NB4 (cell line): ENCODE data around the gene CXXC5.
A peak's percentile ranks its signal among the peaks of the same experiment; 100 is the strongest.

Experiments used
- DNase-seq: peaks from one replicate; pipeline ENCODE4 v3.0.0; 2010; ENCODE audit warnings: low read depth
- H3K4me3 ChIP-seq: one replicate; pipeline ENCODE4 v1.5.1; 2011; ENCODE audit warnings: mild to moderate bottlenecking, low read depth, low read length, moderate library complexity
- CTCF ChIP-seq: IDR thresholded peaks from one replicate; pipeline ENCODE4 v1.5.1; 2012; ENCODE audit warnings: low read depth, low read length
- MAX ChIP-seq: IDR thresholded peaks from 2 replicates; pipeline ENCODE4 v1.6.1; 2011; ENCODE audit warnings: low read depth, low read length
- MYC ChIP-seq: IDR thresholded peaks from 2 replicates; pipeline ENCODE4 v1.6.1; 2011; ENCODE audit warnings: low read depth, low read length
- POLR2A ChIP-seq: IDR thresholded peaks from 2 replicates; pipeline ENCODE4 v1.6.1; 2011; ENCODE audit warnings: mild to moderate bottlenecking; ENCODE audit not compliant: insufficient read length; ENCODE audit errors: extremely low read depth

CXXC5 gene

GRCh38 chr5:139689631-139690063 lies 41.5 kb downstream of the CXXC5 start:
- H3K4me3 ChIP-seq: no peak overlapping the region
- no peak for DNase-seq
- TF ChIP-seq MYC (no peak), CTCF (peak; percentile 6), MAX (no peak), POLR2A (no peak)

- H3K4me3 ChIP-seq: no peak overlapping the region
- TF ChIP-seq CTCF (peak; percentile 50), POLR2A (no peak)
- peak; percentile 46 for DNase-seq
Observed at GRCh38 chr5:139690064-139690802, 42.1 kb downstream of the CXXC5 start.

GRCh38 chr5:139690803-139691629 lies 42.9 kb downstream of the CXXC5 start:
- TF ChIP-seq MYC (no peak), CTCF (no peak), MAX (no peak), POLR2A (no peak)
- H3K4me3 ChIP-seq: no peak overlapping the region
- DNase-seq: no peak

- H3K4me3 ChIP-seq: no peak overlapping the region
- TF ChIP-seq POLR2A (no peak), MYC (no peak), CTCF (no peak), MAX (no peak)
- no peak for DNase-seq
Observed at GRCh38 chr5:139692148-139692547, 44.0 kb downstream of the CXXC5 start.

- no peak for DNase-seq
- no peak overlapping the region for H3K4me3 ChIP-seq
- TF ChIP-seq MAX (no peak), CTCF (no peak), MYC (no peak), POLR2A (no peak)
Observed at GRCh38 chr5:139692679-139693308, 44.6 kb downstream of the CXXC5 start.
